Measurements from ENCODE around the gene STC2. TPM values are rescaled to one million over a fixed set of nuclear protein-coding genes. Genes with fewer than 3 reads are reported as not detected.
A peak's percentile ranks its signal among the peaks of the same experiment; 100 is the strongest.

STC2 gene
- total RNA-seq, 1 donor from 2014 or later, result 2.6 TPM

- DNase-seq (ENCODE audit: low read depth, low spot score), result no peak
- Mint-ChIP-seq H3K4me1 (peaks cover 19% of the 10 kb centered on the region), H3K9me3 (peaks cover 8% of the 10 kb centered on the region), H3K27ac (ENCODE audit: unreplicated experiment) (no peak overlapping the region), H3K27me3 (ENCODE audit: low read depth) (peaks cover 3% of the 10 kb centered on the region), H3K36me3 (ENCODE audit: low read depth) (peaks cover 5% of the 10 kb centered on the region), H3K4me3 (no peak overlapping the region)
- TF ChIP-seq, protein P1, sequence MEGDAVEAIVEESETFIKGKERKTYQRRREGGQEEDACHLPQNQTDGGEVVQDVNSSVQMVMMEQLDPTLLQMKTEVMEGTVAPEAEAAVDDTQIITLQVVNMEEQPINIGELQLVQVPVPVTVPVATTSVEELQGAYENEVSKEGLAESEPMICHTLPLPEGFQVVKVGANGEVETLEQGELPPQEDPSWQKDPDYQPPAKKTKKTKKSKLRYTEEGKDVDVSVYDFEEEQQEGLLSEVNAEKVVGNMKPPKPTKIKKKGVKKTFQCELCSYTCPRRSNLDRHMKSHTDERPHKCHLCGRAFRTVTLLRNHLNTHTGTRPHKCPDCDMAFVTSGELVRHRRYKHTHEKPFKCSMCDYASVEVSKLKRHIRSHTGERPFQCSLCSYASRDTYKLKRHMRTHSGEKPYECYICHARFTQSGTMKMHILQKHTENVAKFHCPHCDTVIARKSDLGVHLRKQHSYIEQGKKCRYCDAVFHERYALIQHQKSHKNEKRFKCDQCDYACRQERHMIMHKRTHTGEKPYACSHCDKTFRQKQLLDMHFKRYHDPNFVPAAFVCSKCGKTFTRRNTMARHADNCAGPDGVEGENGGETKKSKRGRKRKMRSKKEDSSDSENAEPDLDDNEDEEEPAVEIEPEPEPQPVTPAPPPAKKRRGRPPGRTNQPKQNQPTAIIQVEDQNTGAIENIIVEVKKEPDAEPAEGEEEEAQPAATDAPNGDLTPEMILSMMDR (conservative IDR thresholded peaks at IDR 0.05), result no peak
These were observed 17.9 kb downstream of the STC2 start for GRCh38 chr5:173310218-173310769.

- Mint-ChIP-seq H3K4me3 (no peak overlapping the region), H3K4me1 (peaks cover 19% of the 10 kb centered on the region), H3K36me3 (ENCODE audit: low read depth) (peaks cover 5% of the 10 kb centered on the region), H3K9me3 (peaks cover 8% of the 10 kb centered on the region), H3K27me3 (ENCODE audit: low read depth) (peaks cover 4% of the 10 kb centered on the region), H3K27ac (ENCODE audit: unreplicated experiment) (peak overlapping the region; percentile 40)
- DNase-seq (ENCODE audit: low read depth, low spot score), result no peak
- TF ChIP-seq, protein P1 (conservative IDR thresholded peaks at IDR 0.05), result no peak
These were observed 18.5 kb downstream of the STC2 start for GRCh38 chr5:173309731-173310130.

DNA sequence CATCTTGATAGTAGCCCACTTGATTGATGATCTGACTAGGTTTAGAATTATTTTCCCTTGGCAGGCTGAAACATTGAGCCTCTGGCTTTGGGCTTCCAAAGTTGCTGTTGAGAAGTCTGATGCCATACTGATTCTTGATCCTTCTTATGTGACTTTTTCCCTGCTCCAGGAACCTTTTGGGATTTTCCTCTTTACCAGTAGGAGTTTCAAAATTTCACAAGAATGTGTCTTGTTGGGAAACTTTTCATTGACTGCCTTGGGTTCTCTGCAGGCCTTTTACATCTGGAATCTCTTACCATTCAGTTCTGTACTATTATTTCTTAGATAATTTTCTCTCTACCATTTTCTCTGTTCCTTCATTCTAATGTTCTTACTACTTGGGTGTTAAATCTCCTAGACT, 20.0 kb downstream of the STC2 start:
- Mint-ChIP-seq H3K4me3 (no peak overlapping the region), H3K27ac (ENCODE audit: unreplicated experiment) (no peak overlapping the region), H3K9me3 (peaks cover 8% of the 10 kb centered on the region), H3K36me3 (ENCODE audit: low read depth) (peaks cover 5% of the 10 kb centered on the region), H3K27me3 (ENCODE audit: low read depth) (peaks cover 5% of the 10 kb centered on the region), H3K4me1 (peaks cover 26% of the 10 kb centered on the region)
- no peak for DNase-seq (ENCODE audit: low read depth, low spot score)
- TF ChIP-seq, protein P1 (conservative IDR thresholded peaks at IDR 0.05), result no peak

GRCh38 chr5:173307695-173308094, 20.5 kb downstream of the STC2 start:
- no peak for DNase-seq (ENCODE audit: low read depth, low spot score)
- H3K27ac Mint-ChIP-seq (ENCODE audit: unreplicated experiment), result no peak overlapping the region
- H3K4me3 Mint-ChIP-seq, result no peak overlapping the region
- peaks cover 8% of the 10 kb centered on the region for H3K9me3 Mint-ChIP-seq
- TF ChIP-seq, protein P1 (conservative IDR thresholded peaks at IDR 0.05), result no peak
- peaks cover 5% of the 10 kb centered on the region for H3K27me3 Mint-ChIP-seq (ENCODE audit: low read depth)
- H3K36me3 Mint-ChIP-seq (ENCODE audit: low read depth), result peaks cover 5% of the 10 kb centered on the region
- peaks cover 31% of the 10 kb centered on the region for H3K4me1 Mint-ChIP-seq

DNA sequence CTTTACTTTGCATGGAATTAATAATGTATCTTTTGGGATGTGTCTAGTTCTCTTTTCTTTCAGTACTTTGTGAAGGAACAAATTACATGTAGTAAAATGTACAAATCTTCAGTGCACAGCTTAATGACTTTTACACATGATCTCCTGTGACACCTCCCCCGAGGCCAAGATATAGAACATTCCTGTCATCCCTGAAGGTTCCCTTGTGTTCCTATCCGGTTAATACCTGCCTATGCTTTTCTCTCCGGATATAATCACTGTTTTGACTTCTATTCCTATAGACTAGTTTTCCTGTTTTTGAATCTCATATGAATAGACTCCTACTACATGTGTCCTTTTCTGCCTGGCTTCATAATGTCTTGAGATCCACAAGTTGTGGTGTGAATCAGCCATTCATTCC, 21.5 kb downstream of the STC2 start:
- peaks cover 41% of the 10 kb centered on the region for H3K4me1 Mint-ChIP-seq
- TF ChIP-seq, protein P1 (conservative IDR thresholded peaks at IDR 0.05), result no peak
- H3K9me3 Mint-ChIP-seq, result peaks cover 8% of the 10 kb centered on the region

More for the DNA sequence above, 21.5 kb downstream of the STC2 start:
- Mint-ChIP-seq H3K4me3 (no peak overlapping the region), H3K36me3 (ENCODE audit: low read depth) (peaks cover 5% of the 10 kb centered on the region), H3K27me3 (ENCODE audit: low read depth) (peaks cover 5% of the 10 kb centered on the region), H3K27ac (ENCODE audit: unreplicated experiment) (no peak overlapping the region)
- no peak for DNase-seq (ENCODE audit: low read depth, low spot score)

Measured in neural crest cell (in vitro differentiated cells).